Activated CD4-positive, alpha-beta memory T cell treated with anti-CD3 and anti-CD28 coated beads, Interleukin-2, amount 10 ng/mL, durations not matched to agents 7 days and 5 days (primary cell): ENCODE results near the gene CDH23. TPM values are rescaled to one million over a fixed set of nuclear protein-coding genes. Genes with fewer than 3 reads are reported as not detected.

Experiments used
- CTCF ChIA-PET: fragments of 350-600 bp; sonication (Branson Sonifier 250); formaldehyde crosslinking; loops from one replicate; lab custom pipeline; 2021; ENCODE audit warnings: antibody characterized with exemption, inconsistent platforms; lab: Charles Lee
- POLR2A ChIA-PET: fragments of 350-600 bp; sonication (Branson Sonifier 250); formaldehyde crosslinking; loops from one replicate; lab custom pipeline; 2021; ENCODE audit warnings: antibody characterized with exemption; lab: Charles Lee
- DNase-seq: peaks from one replicate; pipeline ENCODE4 v3.0.0-alpha.2; 2020
- H3K27ac Mint-ChIP-seq: one replicate; pipeline ENCODE4 v1.8.0; 2021; ENCODE audit warnings: mild to moderate bottlenecking, mixed read lengths
- H3K27me3 Mint-ChIP-seq: one replicate; pipeline ENCODE4 v1.8.0; 2021; ENCODE audit warnings: mixed read lengths
- H3K36me3 Mint-ChIP-seq: one replicate; pipeline ENCODE4 v1.8.0; 2021; ENCODE audit warnings: low read depth, mixed read lengths
- H3K4me1 Mint-ChIP-seq: one replicate; pipeline ENCODE4 v1.8.0; 2021; ENCODE audit warnings: mixed read lengths
- H3K4me3 Mint-ChIP-seq: one replicate; pipeline ENCODE4 v1.8.0; 2021; ENCODE audit warnings: mild to moderate bottlenecking, mixed read lengths
- H3K9me3 Mint-ChIP-seq: one replicate; pipeline ENCODE4 v1.8.0; 2021; ENCODE audit warnings: mixed read lengths
- total RNA-seq, 2 experiments: library from RNA; stranded (reverse); gene quantifications; one replicate each; pipeline ENCODE4 v1.2.3, GENCODE V29; 2021

CDH23 gene
- total RNA-seq, 2 experiments from 2014 or later: 1.3 TPM

DNA sequence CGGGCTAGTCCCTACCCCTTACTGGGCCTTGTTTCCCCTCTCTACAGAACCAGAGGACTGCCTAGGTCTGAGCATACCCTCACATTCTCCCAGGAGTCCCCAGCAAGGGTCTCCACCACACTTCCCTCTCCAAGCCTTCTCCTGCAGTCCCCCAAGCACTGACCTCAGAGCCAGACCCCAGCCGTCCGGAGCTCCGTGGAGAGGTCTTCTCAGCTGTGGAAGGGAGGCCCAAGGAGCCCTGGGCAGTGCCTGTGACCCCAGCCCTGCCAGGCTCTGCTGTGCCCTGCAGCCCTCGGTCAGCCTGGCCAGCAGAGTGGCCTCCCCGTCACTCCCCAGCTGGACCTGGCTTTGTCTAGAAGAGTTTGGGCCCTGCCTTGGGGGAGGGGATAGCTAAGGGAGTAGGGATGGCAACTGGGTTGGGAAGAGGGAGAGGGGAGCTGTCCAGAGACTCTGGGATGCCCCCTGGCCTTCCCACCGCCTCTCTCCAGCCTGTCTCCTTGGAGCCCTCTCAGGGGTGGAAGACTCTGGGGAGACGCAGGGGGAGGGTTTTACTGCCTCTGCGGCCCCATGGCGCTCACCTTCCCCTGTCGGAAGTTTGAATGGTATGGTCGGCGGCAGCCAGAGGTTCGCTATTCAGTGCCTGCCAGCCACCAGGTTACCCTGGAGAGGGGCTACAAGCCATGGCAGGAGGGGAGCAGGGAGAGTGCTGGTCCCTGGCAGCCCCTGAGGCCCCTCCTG, 322.9 kb downstream of the CDH23 start, which contains the start of gene C10orf105:
Gene C10orf105 (minus strand): TSS at position 315 of the 738 bp plus-strand sequence. CDS start 3,441 bp downstream, outside the sequence.
- Mint-ChIP-seq H3K36me3 (no peaks in the 10 kb centered on the region), H3K9me3 (peaks cover 3% of the 10 kb centered on the region), H3K27me3 (no peaks in the 10 kb centered on the region), H3K4me1 (peaks cover 30% of the 10 kb centered on the region), H3K4me3 (no peak within 1 kb of the TSS), H3K27ac (no peak within 1 kb of the TSS)
- CTCF ChIA-PET: interaction anchor here (1.1 kb wide), 1 partner anchor 29 kb away, joined by 3 read pairs; no protein-coding TSS in a partner anchor
- POLR2A ChIA-PET: interaction anchor here (3.3 kb wide), 1 partner anchor 53 kb away, joined by 14 read pairs; the partner anchor contains the start of gene VSIR
- DNase-seq: no peak

GRCh38 chr10:71720288-71720687, 323.6 kb downstream of the CDH23 start:
- POLR2A ChIA-PET: interaction anchor here (3.3 kb wide), 1 partner anchor 52 kb away, joined by 14 read pairs; the partner anchor contains the start of gene VSIR
- no peaks in the 10 kb centered on the region for H3K36me3 Mint-ChIP-seq
- CTCF ChIA-PET: interaction anchor here (0.9 to 1.1 kb wide), 2 partner anchors 22 to 29 kb away, joined by 3 read pairs; no protein-coding TSS in a partner anchor
- peaks cover 27% of the 10 kb centered on the region for H3K4me1 Mint-ChIP-seq
- no peak for DNase-seq
- H3K27me3 Mint-ChIP-seq: no peaks in the 10 kb centered on the region
- no peak overlapping the region for H3K27ac Mint-ChIP-seq
- H3K9me3 Mint-ChIP-seq: peaks cover 3% of the 10 kb centered on the region
- H3K4me3 Mint-ChIP-seq: no peak overlapping the region

GRCh38 chr10:71721313-71721712, 324.6 kb downstream of the CDH23 start:
- H3K27ac Mint-ChIP-seq: no peak overlapping the region
- no peak overlapping the region for H3K4me3 Mint-ChIP-seq
- peaks cover 3% of the 10 kb centered on the region for H3K9me3 Mint-ChIP-seq
- CTCF ChIA-PET: interaction anchor here (0.9 kb wide), 1 partner anchor 23 kb away, joined by 3 read pairs; no protein-coding TSS in a partner anchor
- H3K4me1 Mint-ChIP-seq: peaks cover 29% of the 10 kb centered on the region
- H3K36me3 Mint-ChIP-seq: no peaks in the 10 kb centered on the region
- POLR2A ChIA-PET: interaction anchor here (3.3 kb wide), 1 partner anchor 51 kb away, joined by 14 read pairs; the partner anchor contains the start of gene VSIR
- no peaks in the 10 kb centered on the region for H3K27me3 Mint-ChIP-seq
- no peak for DNase-seq

DNA sequence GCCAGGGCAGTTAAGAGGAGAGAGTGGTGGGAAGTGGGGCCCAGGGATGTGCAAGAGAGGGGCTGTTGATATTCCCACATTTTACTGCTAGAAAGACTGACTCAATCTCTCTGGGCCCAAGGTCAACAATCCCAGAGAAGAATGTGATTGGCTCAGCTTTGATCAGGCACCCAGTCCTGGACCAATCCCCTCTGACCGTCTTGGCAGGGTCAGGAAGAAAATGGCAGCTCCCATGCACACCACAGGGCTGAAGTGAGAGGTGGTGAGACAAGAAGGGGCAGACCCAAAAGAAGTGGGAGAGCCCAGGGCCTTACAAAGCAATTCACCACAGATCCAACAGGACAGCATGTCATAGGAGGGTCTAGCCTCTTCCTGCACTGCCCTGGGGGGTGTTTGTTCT, 326.1 kb downstream of the CDH23 start:
- H3K27me3 Mint-ChIP-seq: no peaks in the 10 kb centered on the region
- POLR2A ChIA-PET: interaction anchor here (0.8 to 18.2 kb wide), 4 partner anchors 8 to 47 kb away, joined by 3 to 310 read pairs (median 84); partner anchors contain the start of gene VSIR

GRCh38 chr10:71723311-71723710, 326.6 kb downstream of the CDH23 start:
- Mint-ChIP-seq H3K36me3 (no peaks in the 10 kb centered on the region), H3K27me3 (no peaks in the 10 kb centered on the region), H3K27ac (no peak overlapping the region), H3K4me3 (no peak overlapping the region), H3K9me3 (peaks cover 3% of the 10 kb centered on the region), H3K4me1 (peaks cover 45% of the 10 kb centered on the region)
- ChIA-PET CTCF (interaction anchor here (0.9 to 5.0 kb wide), 4 partner anchors 10 to 50 kb away, joined by 3 to 35 read pairs (median 4); partner anchors contain the start of gene VSIR), POLR2A (interaction anchor here (0.8 to 18.2 kb wide), 4 partner anchors 8 to 47 kb away, joined by 3 to 310 read pairs (median 84); partner anchors contain the start of gene VSIR)
- no peak for DNase-seq

More for the DNA sequence above, 326.1 kb downstream of the CDH23 start:
- peaks cover 40% of the 10 kb centered on the region for H3K4me1 Mint-ChIP-seq
- H3K27ac Mint-ChIP-seq: no peak overlapping the region
- no peak for DNase-seq
- CTCF ChIA-PET: interaction anchor here (1.4 kb wide), 1 partner anchor 50 kb away, joined by 6 read pairs; the partner anchor contains the start of gene VSIR
- no peak overlapping the region for H3K4me3 Mint-ChIP-seq
- H3K9me3 Mint-ChIP-seq: peaks cover 3% of the 10 kb centered on the region
- H3K36me3 Mint-ChIP-seq: no peaks in the 10 kb centered on the region

DNA sequence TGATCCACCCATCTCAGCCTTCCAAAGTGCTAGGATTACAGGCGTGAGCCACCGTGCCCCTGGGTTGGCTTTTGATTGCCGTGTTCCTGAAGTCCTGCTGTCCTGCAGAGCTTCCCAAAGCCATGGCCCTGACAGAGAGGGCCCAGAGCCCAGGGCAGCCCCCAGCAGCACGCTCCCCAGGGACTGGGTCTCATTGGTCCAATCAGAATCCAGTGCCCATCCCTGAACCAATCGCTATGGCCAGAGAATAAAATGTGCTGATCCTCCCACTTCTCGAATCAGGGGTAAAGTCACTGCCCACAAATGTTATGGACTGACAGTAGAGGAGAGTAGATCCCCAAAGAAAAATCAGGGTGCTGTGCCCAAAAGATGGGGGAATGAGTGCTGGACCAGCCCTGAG, 327.8 kb downstream of the CDH23 start:
- no peak for DNase-seq
- peaks cover 3% of the 10 kb centered on the region for H3K9me3 Mint-ChIP-seq
- H3K36me3 Mint-ChIP-seq: no peaks in the 10 kb centered on the region
- H3K4me1 Mint-ChIP-seq: peaks cover 56% of the 10 kb centered on the region
- no peak overlapping the region for H3K4me3 Mint-ChIP-seq
- ChIA-PET POLR2A (interaction anchor here (0.7 to 18.2 kb wide), 6 partner anchors 10 to 45 kb away, joined by 3 to 310 read pairs (median 42); partner anchors contain the start of gene VSIR), CTCF (interaction anchor here (1.1 to 6.1 kb wide), 6 partner anchors 11 to 48 kb away, joined by 3 to 78 read pairs (median 26); partner anchors contain the start of gene VSIR)
- no peaks in the 10 kb centered on the region for H3K27me3 Mint-ChIP-seq
- no peak overlapping the region for H3K27ac Mint-ChIP-seq

- ChIA-PET CTCF (interaction anchor here (1.1 to 6.1 kb wide), 10 partner anchors 10 to 87 kb away, joined by 3 to 78 read pairs (median 20); partner anchors contain the start of gene VSIR), POLR2A (interaction anchor here (0.9 to 18.2 kb wide), 8 partner anchors 9 to 45 kb away, joined by 3 to 310 read pairs (median 26); partner anchors contain the start of gene VSIR)
- Mint-ChIP-seq H3K9me3 (peaks cover 3% of the 10 kb centered on the region), H3K36me3 (no peaks in the 10 kb centered on the region), H3K4me1 (peaks cover 60% of the 10 kb centered on the region), H3K27me3 (no peaks in the 10 kb centered on the region), H3K27ac (no peak overlapping the region), H3K4me3 (no peak overlapping the region)
- DNase-seq: no peak
These were observed 328.5 kb downstream of the CDH23 start for GRCh38 chr10:71725249-71725648.

GRCh38 chr10:71725998-71726579, 329.4 kb downstream of the CDH23 start:
- ChIA-PET POLR2A (interaction anchor here (0.8 to 18.2 kb wide), 11 partner anchors 9 to 44 kb away, joined by 3 to 310 read pairs (median 12); partner anchors contain the start of gene VSIR), CTCF (interaction anchor here (0.6 to 6.1 kb wide), 16 partner anchors 8 to 86 kb away, joined by 3 to 78 read pairs (median 10); partner anchors contain the start of gene VSIR)
- peak overlapping the region; percentile 98 for H3K27ac Mint-ChIP-seq
- DNase-seq: peak; percentile 60
- peaks cover 62% of the 10 kb centered on the region for H3K4me1 Mint-ChIP-seq
- H3K9me3 Mint-ChIP-seq: peaks cover 3% of the 10 kb centered on the region
- no peaks in the 10 kb centered on the region for H3K27me3 Mint-ChIP-seq
- H3K4me3 Mint-ChIP-seq: peak overlapping the region; percentile 46
- no peaks in the 10 kb centered on the region for H3K36me3 Mint-ChIP-seq

DNA sequence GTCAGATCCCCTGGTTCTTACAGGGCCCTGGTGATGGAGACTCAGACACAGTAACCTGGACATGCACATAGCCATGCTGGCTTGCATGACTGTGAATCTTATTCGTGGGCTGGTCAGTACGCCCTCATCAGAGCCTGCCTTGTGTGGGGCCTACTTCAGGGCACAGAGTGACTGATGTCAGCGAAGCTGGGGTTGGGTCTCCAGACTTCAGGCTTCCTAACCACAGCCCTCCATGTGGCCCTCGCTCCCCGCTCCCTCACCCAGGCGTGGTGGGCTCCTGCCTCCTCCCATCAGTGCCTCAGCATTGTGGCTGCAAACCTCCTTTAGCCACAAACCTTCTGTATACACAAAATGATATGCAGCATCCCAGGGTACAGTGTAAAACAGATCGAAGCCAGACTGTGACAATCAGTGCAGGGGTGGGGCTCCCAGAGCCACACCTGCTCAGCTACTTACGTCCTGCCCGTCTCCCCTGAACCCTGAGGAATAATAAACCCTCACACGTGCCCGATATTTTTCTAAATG, 329.9 kb downstream of the CDH23 start:
- POLR2A ChIA-PET: interaction anchor here (0.8 to 18.2 kb wide), 9 partner anchors 9 to 43 kb away, joined by 3 to 310 read pairs (median 16); partner anchors contain the start of gene VSIR
- Mint-ChIP-seq H3K4me1 (peaks cover 68% of the 10 kb centered on the region), H3K36me3 (no peaks in the 10 kb centered on the region), H3K9me3 (peaks cover 3% of the 10 kb centered on the region), H3K4me3 (peak overlapping the region; percentile 46), H3K27me3 (no peaks in the 10 kb centered on the region), H3K27ac (peak overlapping the region; percentile 98)
- peak; percentile 63 for DNase-seq
- CTCF ChIA-PET: interaction anchor here (0.6 to 6.1 kb wide), 16 partner anchors 9 to 85 kb away, joined by 3 to 78 read pairs (median 10); partner anchors contain the start of gene VSIR

- ChIA-PET CTCF (interaction anchor here (0.8 to 6.1 kb wide), 15 partner anchors 8 to 85 kb away, joined by 3 to 78 read pairs (median 11); partner anchors contain the start of gene VSIR), POLR2A (interaction anchor here (0.9 to 18.2 kb wide), 9 partner anchors 14 to 350 kb away, joined by 3 to 310 read pairs (median 16); partner anchors contain the start of gene VSIR)
- Mint-ChIP-seq H3K4me3 (peak overlapping the region; percentile 52), H3K27ac (peak overlapping the region; percentile 98), H3K27me3 (no peaks in the 10 kb centered on the region), H3K4me1 (peaks cover 71% of the 10 kb centered on the region), H3K9me3 (peaks cover 3% of the 10 kb centered on the region), H3K36me3 (no peaks in the 10 kb centered on the region)
- DNase-seq: peak; percentile 55
These were observed 330.5 kb downstream of the CDH23 start for GRCh38 chr10:71727105-71727737.
